Neutrophil (primary cell): ENCODE measurements around the gene PPFIBP1.

Source experiments
- H3K27ac ChIP-seq: fragments of 200-600 bp; sonication (generic); 2 replicates; pipeline ENCODE4 v1.5.1; 2016; ENCODE audit warnings: mild to moderate bottlenecking, moderate library complexity
- H3K27me3 ChIP-seq: fragments of 200-600 bp; sonication (generic); 2 replicates; pipeline ENCODE4 v1.6.0; 2016; ENCODE audit warnings: mild to moderate bottlenecking
- H3K36me3 ChIP-seq: fragments of 200-600 bp; sonication (generic); 2 replicates; pipeline ENCODE4 v1.5.1; 2017
- H3K4me1 ChIP-seq, 2 experiments: fragments of 200-600 bp in 1 of 2; sonication (generic) in 1 of 2; 1 replicate in 1 of 2; 2 replicates in 1 of 2; pipeline versions ENCODE4 v1.5.1 to v1.6.1; 2013 to 2016; ENCODE audit warnings: low read depth in 1 of 2, low read length in 1 of 2, mild to moderate bottlenecking in 1 of 2, moderate library complexity in 1 of 2; ENCODE audit not compliant: control insufficient read depth in 1 of 2, insufficient read depth in 1 of 2
- H3K4me3 ChIP-seq, 2 experiments: fragments of 200-600 bp in 1 of 2; sonication (generic) in 1 of 2; 1 replicate in 1 of 2; 2 replicates in 1 of 2; pipeline ENCODE4 v1.5.1; 2013 to 2016; ENCODE audit warnings: low read depth in 1 of 2, low read length in 1 of 2, mild to moderate bottlenecking in 1 of 2, moderate library complexity in 1 of 2
- H3K9me3 ChIP-seq: fragments of 200-600 bp; sonication (generic); 2 replicates; pipeline ENCODE4 v1.5.1; 2016
- CTCF ChIP-seq: fragments of 200-600 bp; sonication (generic); IDR thresholded peaks from 2 replicates; pipeline ENCODE4 v1.5.1; 2016; ENCODE audit warnings: antibody characterized with exemption

The PPFIBP1 gene

GRCh38 chr12:27711317-27711682 is 187.3 kb downstream of the PPFIBP1 start:
- H3K4me3 ChIP-seq = peak overlapping the region; percentile 64 to 83
- no peak overlapping the region for H3K27ac ChIP-seq
- no peak for TF ChIP-seq CTCF
- no peaks in the 10 kb centered on the region for H3K9me3 ChIP-seq
- H3K27me3 ChIP-seq = no peaks in the 10 kb centered on the region
- H3K4me1 ChIP-seq = peaks cover 13 to 20% of the 10 kb centered on the region in 2 experiments
- peaks cover 2% of the 10 kb centered on the region for H3K36me3 ChIP-seq

GRCh38 chr12:27711967-27712366 is 188.0 kb downstream of the PPFIBP1 start:
- no peak for TF ChIP-seq CTCF
- Histone ChIP-seq H3K36me3 (peaks cover 9% of the 10 kb centered on the region), H3K4me3 (no peak overlapping the region), H3K27ac (no peak overlapping the region), H3K27me3 (no peaks in the 10 kb centered on the region), H3K4me1 (peaks cover 13 to 20% of the 10 kb centered on the region in 2 experiments), H3K9me3 (no peaks in the 10 kb centered on the region)

- peaks cover 35% of the 10 kb centered on the region for H3K36me3 ChIP-seq
- TF ChIP-seq CTCF = no peak
Observed at GRCh38 chr12:27723212-27723611, 199.2 kb downstream of the PPFIBP1 start.

GRCh38 chr12:27730097-27730588 is 206.1 kb downstream of the PPFIBP1 start:
- Histone ChIP-seq H3K27me3 (no peaks in the 10 kb centered on the region), H3K4me1 (no peaks in the 10 kb centered on the region), H3K27ac (no peak overlapping the region), H3K36me3 (peaks cover 12% of the 10 kb centered on the region), H3K9me3 (no peaks in the 10 kb centered on the region), H3K4me3 (no peak overlapping the region)
- TF ChIP-seq CTCF = no peak

More at GRCh38 chr12:27723212-27723611, 199.2 kb downstream of the PPFIBP1 start:
- H3K9me3 ChIP-seq = no peaks in the 10 kb centered on the region
- H3K27me3 ChIP-seq = no peaks in the 10 kb centered on the region
- no peak overlapping the region for H3K4me3 ChIP-seq
- no peak overlapping the region for H3K27ac ChIP-seq
- H3K4me1 ChIP-seq = no peaks in the 10 kb centered on the region

- no peak for TF ChIP-seq CTCF
- Histone ChIP-seq H3K4me3 (no peak overlapping the region), H3K36me3 (peaks cover 14% of the 10 kb centered on the region), H3K4me1 (no peaks in the 10 kb centered on the region), H3K27ac (no peak overlapping the region), H3K27me3 (no peaks in the 10 kb centered on the region), H3K9me3 (no peaks in the 10 kb centered on the region)
Observed at GRCh38 chr12:27732281-27732680, 208.3 kb downstream of the PPFIBP1 start.
